HG03175 (cell line): Measurements from ENCODE around the gene VWDE.
"Not testable (repeated sequence)": the region's sequence is repeated elsewhere in the genome, so short reads cannot be mapped to it uniquely, and the experiment has no call there.

Experiments
- ATAC-seq: cut with Tn5 transposase; IDR thresholded peaks from one replicate; pipeline ENCODE4 v1.9.1; 2021; ENCODE audit warnings: mild to moderate bottlenecking, moderate library complexity; ENCODE audit not compliant: unreplicated experiment

Gene VWDE

GRCh38 chr7:12403287-12404181 is at the start of gene VWDE:
Gene VWDE (minus strand): TSS chr7:12403865. CDS start chr7:12403716, 149 bp downstream.
- ATAC-seq, result no peak

- ATAC-seq, result not testable (repeated sequence)
These were observed 49.5 kb upstream of the VWDE start for GRCh38 chr7:12453136-12453535.

- no peak for ATAC-seq
These were observed 47.0 kb upstream of the VWDE start for GRCh38 chr7:12450615-12451014.

GRCh38 chr7:12444785-12445184 is 41.1 kb upstream of the VWDE start:
- ATAC-seq, result no peak

- ATAC-seq, result no peak
These were observed 36.6 kb upstream of the VWDE start for GRCh38 chr7:12440229-12440628.

GRCh38 chr7:12436896-12437535 is 33.4 kb upstream of the VWDE start:
- peak; percentile 47 for ATAC-seq

- ATAC-seq, result no peak
These were observed 32.5 kb upstream of the VWDE start for GRCh38 chr7:12436126-12436525.

GRCh38 chr7:12434012-12434642 is 30.5 kb upstream of the VWDE start:
- peak; percentile 70 for ATAC-seq

- no peak for ATAC-seq
These were observed 28.4 kb upstream of the VWDE start for GRCh38 chr7:12431886-12432556.

- ATAC-seq, result no peak
These were observed 21.6 kb upstream of the VWDE start for GRCh38 chr7:12425311-12425710.

GRCh38 chr7:12423997-12424745 is 20.5 kb upstream of the VWDE start:
- ATAC-seq, result no peak

- no peak for ATAC-seq
These were observed 19.8 kb upstream of the VWDE start for GRCh38 chr7:12423355-12423996.

- ATAC-seq, result no peak
These were observed 19.1 kb upstream of the VWDE start for GRCh38 chr7:12422554-12423320.

- no peak for ATAC-seq
These were observed 14.8 kb upstream of the VWDE start for GRCh38 chr7:12418452-12418851.

- no peak for ATAC-seq
These were observed 11.4 kb upstream of the VWDE start for GRCh38 chr7:12415072-12415471.

GRCh38 chr7:12412407-12412806 is 8.7 kb upstream of the VWDE start:
- ATAC-seq, result no peak

- ATAC-seq, result no peak
These were observed 6.9 kb upstream of the VWDE start for GRCh38 chr7:12410523-12410922.

- no peak for ATAC-seq
These were observed 5.5 kb upstream of the VWDE start for GRCh38 chr7:12409097-12409711.

- not testable (repeated sequence) for ATAC-seq
These were observed 4.0 kb upstream of the VWDE start for GRCh38 chr7:12407652-12408051.
